Activated CD8-positive, alpha-beta memory T cell treated with anti-CD3 and anti-CD28 coated beads for 48 hours (primary cell): Measurements from ENCODE around the gene ASPRV1.

ENCODE experiments used
- DNase-seq, 3 experiments: peaks; one replicate each; pipeline ENCODE4 v3.0.0-alpha.2; 2020; ENCODE audit warnings: low read depth in 2 of 3, low spot score in 2 of 3

Gene ASPRV1

DNA sequence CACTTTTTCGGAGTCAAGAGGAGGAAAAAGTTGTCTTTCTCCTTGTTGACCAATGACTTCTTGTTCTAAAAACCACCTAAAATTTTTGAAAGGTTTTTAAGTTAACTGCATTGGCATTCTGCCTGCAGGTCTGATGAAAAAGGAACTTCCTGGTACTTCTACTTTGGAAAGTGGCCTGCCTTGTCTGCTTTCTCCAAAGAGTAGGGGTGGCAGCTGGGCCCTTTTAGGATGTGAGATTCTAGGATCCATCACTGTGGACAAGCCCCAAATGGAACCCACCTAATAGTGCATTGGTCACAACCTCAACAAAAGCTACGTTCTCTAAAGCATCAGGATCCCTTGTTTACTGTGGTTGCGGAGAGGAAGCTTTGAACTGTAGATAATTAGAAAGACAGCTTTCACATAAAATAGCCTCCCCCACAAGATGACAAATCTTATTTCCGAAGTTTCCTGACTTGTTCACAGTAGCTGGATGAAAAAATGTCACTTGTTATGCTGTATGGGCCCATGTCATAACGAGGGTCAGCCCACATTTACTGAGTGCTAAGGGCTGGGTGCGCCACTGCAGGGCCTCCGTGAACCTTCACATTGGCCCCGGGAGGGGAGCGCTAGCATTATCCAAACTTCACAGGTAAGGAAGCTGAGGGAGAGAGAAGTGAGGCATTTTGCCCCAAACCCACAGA, 17.4 kb downstream of the ASPRV1 start:
- no peak for DNase-seq

- no peak for DNase-seq
Observed at GRCh38 chr2:69943000-69943842, 18.2 kb downstream of the ASPRV1 start.

DNA sequence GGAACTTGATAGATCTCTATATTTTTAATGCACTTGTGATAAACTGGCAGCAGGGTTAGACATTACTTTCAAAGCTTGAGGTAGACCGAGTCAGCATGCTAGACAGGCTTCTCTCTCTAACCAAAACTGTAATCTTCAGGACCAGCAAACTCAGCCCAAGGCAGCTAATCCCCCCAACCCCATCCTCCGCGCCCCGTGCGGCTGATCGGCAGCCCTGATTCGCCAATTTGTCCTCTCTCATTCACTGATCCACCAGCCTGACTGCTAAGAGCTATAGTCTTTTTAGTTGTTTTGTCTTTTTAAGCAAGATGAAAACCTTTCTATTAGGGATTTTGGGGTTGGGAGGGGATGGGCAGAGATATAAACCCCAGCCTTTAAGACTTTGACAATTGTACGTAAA, 20.7 kb downstream of the ASPRV1 start:
- no peak for DNase-seq

- no peak for DNase-seq
Observed at GRCh38 chr2:69939722-69940121, 21.7 kb downstream of the ASPRV1 start.

DNA sequence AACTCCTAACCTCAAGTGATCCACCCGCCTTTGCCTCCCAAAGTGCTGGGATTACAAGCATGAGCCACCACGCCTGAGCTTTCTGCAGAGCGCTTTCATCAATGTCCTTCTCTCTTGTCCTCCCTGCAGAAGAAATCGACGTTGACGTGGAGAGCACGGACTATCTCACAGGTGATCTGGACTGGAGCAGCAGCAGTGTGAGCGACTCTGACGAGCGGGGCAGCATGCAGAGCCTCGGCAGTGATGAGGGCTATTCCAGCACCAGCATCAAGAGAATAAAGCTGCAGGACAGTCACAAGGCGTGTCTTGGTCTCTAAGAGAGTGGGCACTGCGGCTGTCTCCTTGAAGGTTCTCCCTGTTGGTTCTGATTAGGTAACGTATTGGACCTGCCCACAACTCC, 23.5 kb downstream of the ASPRV1 start:
- no peak for DNase-seq

DNA sequence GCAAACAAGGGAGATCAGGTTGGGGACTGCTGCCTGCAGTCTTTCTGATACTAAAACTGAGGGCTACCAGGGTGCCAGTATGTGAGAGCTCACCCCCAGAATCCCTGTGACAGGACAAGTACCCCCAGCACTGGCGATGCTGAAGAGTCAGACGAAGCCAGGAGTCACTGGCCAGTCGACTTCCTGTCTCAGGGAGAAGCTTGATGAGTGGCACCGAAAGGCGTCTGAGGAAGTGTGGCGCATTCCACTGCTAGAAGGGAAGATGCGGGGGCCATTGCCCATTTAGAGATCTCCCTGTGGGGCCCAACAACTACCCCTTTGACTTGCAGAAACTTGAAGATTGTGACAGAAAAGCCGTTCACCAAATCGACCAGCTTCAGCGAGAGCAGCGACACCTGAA, 24.5 kb downstream of the ASPRV1 start:
- no peak for DNase-seq

DNA sequence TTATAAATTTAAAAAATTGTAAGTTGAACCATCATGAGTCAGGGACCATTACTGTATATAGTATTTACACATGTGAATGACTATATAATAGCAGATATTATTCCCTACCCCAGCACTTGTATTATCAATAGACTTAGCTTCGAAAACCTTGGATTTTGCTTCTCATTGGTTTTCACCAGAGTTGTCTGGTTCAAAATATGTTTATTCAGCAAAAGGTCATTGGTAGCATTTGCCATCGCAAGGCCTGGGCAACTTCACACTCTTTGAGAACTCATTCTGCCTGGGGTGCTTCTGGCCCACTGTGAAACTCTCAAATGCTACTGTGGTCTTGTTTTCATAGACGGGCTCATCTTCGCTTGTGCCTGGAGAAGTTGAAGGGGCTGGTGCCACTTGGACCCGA, 26.4 kb downstream of the ASPRV1 start:
- no peak for DNase-seq

- DNase-seq: no peak
Observed at GRCh38 chr2:69934614-69934908, 26.9 kb downstream of the ASPRV1 start.

DNA sequence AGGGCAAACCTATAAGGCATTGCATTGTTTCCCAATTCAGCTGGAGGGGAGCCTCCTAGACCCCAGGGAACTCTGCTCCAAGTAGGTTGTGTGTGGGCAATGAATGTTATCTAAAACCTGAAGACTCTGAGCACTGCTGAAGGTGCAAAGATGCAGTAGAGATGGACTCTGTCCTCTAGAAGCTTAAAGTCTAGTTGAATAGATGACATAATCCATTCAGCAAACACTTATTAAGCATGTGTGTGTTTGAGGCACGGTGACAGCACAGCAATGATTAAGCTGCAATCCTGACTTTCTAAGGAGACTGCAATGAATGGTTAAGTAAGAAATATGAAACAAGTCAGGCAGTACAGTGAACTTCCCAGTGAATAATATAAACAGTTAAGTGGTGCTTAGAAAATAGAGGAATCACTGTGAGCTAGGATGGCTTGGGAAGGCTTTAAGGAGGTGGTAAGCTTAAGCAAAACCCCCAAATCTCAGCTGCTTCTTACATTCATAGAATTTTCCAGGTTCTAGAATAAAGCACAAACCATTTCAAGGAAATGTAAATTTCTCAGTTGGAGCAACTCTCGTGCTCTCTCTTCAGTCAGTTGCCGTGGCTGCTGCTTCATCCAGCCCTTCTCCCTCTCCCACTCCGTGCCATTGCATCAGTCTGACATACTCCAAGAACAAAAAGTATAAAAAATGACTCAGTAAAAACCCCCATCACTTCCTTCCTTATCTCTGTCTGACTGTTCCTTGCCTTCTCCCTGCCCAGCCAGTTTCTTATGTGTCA, 27.4 kb downstream of the ASPRV1 start:
- DNase-seq: no peak

- DNase-seq: no peak
Observed at GRCh38 chr2:69933254-69933828, 28.1 kb downstream of the ASPRV1 start.

GRCh38 chr2:69932596-69932922, 28.9 kb downstream of the ASPRV1 start:
- no peak for DNase-seq

GRCh38 chr2:69931832-69932595, 29.4 kb downstream of the ASPRV1 start:
- DNase-seq: no peak

- DNase-seq: no peak
Observed at GRCh38 chr2:69926849-69927515, 34.4 kb downstream of the ASPRV1 start.

DNA sequence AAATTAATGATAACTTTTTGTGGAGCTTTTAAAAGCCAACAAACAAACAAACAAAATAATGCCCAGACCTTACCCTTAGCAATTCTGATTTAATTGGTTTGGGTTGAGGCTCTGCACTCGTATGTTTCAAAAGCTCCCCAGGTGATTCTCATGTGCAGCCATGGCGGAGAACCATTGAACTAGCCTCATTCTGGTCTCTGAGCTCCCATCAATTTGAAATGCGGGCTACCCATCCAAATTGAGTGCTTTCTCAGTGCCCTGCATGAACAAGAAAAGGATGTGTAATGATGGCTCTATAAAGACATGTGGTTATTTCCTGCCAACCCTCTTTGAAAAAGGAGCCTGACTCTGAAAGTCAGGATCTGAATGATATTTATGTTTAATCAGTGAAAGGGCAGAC, 38.3 kb downstream of the ASPRV1 start:
- no peak for DNase-seq

DNA sequence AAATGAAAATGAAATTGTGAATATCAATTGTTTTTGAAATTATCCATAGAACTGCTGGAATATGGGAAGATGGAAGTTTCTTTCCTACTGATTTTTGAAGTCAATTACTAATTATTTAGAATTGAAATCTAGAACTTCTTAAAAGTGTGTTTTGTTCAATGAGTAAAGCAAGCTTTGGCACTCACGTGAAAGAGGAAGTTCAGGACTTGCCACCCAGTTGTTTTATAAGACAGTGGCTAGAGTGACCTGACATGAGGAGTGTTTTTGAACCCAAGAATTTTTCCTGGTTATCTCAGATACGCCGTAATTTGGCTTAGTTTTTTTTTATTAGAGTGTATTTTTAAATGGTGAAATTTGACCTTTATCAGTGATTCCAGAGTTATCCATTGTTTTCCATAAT, 43.0 kb downstream of the ASPRV1 start:
- DNase-seq: no peak

GRCh38 chr2:69917852-69918251, 43.6 kb downstream of the ASPRV1 start:
- DNase-seq: no peak

DNA sequence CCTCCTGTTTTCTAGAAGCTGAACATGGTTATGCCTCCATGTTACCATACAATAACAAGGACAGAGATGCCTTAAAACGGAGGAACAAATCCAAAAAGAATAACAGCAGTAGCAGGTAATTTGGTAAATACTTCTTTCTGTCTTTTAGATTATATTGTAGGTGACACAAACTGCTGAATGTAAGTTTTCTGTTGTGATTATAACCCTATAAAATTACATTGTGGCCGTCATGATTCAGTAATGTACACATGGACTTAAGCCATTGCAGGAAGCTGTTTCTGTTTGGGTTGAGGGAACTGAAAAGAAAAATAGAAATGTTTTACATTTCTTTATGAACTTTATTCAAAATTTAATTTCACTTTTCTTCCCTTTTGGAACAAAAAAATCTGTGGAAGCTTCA, 45.3 kb downstream of the ASPRV1 start:
- no peak for DNase-seq

DNA sequence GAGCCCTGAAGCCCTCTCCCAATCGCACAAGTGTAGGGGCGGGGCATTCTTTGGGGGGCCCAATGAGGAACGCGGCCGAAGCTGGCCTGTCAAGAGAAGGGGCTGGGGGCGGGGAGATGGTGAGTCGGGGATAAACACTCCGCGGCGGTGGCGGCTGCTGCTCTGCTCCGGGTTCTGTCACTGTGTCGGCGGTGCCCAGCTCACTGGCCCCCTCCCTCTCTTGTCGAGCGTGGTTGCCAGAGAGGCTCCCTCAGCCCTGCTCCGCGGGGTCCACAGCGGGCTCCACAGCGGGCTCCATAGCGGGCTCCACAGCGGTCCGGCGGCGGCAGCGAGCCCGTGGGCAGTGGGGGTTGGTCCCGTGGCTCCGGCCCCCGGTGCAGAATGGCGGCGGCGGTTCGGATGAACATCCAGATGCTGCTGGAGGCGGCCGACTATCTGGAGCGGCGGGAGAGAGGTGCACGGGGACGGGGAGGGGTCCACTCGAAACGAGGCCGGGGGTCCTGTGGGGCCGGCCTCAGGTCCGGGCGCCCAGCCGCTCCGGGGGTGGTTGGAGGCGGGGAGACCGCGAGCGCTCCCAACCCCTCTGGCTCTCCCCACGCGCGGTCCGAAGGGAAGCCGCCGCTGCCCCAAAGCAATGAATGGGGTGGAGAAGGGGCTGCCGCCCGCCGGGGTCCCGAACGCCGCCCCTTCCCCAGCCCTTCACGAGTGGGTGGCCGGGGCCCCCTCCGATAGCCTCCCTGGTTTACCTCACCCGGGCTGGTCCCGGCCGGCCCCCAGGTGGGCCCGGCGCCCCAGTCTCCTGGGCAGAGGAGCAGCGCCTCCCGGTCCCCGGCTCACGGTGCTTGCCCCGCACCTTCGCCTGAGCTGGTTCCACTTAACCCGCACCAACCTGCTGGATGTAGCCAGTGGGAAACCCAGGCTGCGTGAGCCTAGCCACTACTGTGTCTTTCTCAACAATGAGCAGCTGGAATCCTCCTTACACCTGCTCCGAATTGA, 46.2 kb downstream of the ASPRV1 start, which contains the start of gene MXD1:
Gene MXD1 (plus strand): TSS at position 160 of the 996 bp plus-strand sequence. CDS start 222 bp downstream, at position 382.
- DNase-seq: peak in 1 of 3 experiments; percentile 93
